Posterior vena cava (tissue), 2 donors: Measurements from ENCODE around the gene HCN1. TPM values are rescaled to one million over a fixed set of nuclear protein-coding genes. Genes with fewer than 3 reads are reported as not detected.

Source experiments
- DNase-seq: peaks from one replicate; pipeline ENCODE4 v3.0.0-alpha.2; 2020; ENCODE audit warnings: low spot score
- intact Hi-C, 2 donors: fragments of 100-400 bp; cut with DNase I; formaldehyde crosslinking; loops; one replicate each; pipeline versions ENCODE4 v1.14.1 to v1.14.2; 2022 to 2023
- long read RNA-seq, 2 donors: library from polyadenylated mRNA; unstranded; transcript quantifications; one replicate each; pipeline ENCODE4 v2.0.0, GENCODE V29; 2020 to 2021
- total RNA-seq, 2 donors: library from RNA; stranded (reverse); fragmentation: NEBNext Ultra II Directional; extraction: Animal tissue kit (Norgen Biotek cat#: 25700); gene quantifications; one replicate each; pipeline ENCODE4 v1.2.1, GENCODE V29; 2021
- donor health status: DM: yes; HTN: yes; CAD: no.
- donor health status: DM: yes; HTN: yes; CAD: no.

HCN1 gene
- total RNA-seq = not detected
- long read RNA-seq, donor 1 = 0 reads
- long read RNA-seq, donor 2 = 0 reads

- intact Hi-C loops = no loop called here
- peak; percentile 92 for DNase-seq
Measured at GRCh38 chr5:45696206-45696836, at the start of gene HCN1. Gene HCN1, minus strand, starts transcription at chr5:45696380.

GRCh38 chr5:45741110-45741509 lies 44.9 kb upstream of the HCN1 start:
- no peak for DNase-seq
- intact Hi-C loops = no loop called here

GRCh38 chr5:45737153-45737552 lies 41.0 kb upstream of the HCN1 start:
- intact Hi-C loops = no loop called here
- DNase-seq = no peak

GRCh38 chr5:45725537-45725936 lies 29.4 kb upstream of the HCN1 start:
- intact Hi-C loops = no loop called here

GRCh38 chr5:45697201-45697600 lies 1.0 kb upstream of the HCN1 start:
- intact Hi-C loops = no loop called here
- no peak for DNase-seq

More at GRCh38 chr5:45725537-45725936, 29.4 kb upstream of the HCN1 start:
- DNase-seq = no peak

GRCh38 chr5:45695804-45696156 lies 400 bp downstream of the HCN1 start:
- DNase-seq = no peak

GRCh38 chr5:45694971-45695803 lies 993 bp downstream of the HCN1 start:
- intact Hi-C loops = no loop called here
- no peak for DNase-seq

More at GRCh38 chr5:45695804-45696156, 400 bp downstream of the HCN1 start:
- intact Hi-C loops = no loop called here

GRCh38 chr5:45694255-45694814 lies 1.8 kb downstream of the HCN1 start:
- intact Hi-C loops = no loop called here
- no peak for DNase-seq

- DNase-seq = no peak
- intact Hi-C loops = no loop called here
Measured at GRCh38 chr5:45692481-45692880, 3.7 kb downstream of the HCN1 start.

GRCh38 chr5:45691656-45692055 lies 4.5 kb downstream of the HCN1 start:
- intact Hi-C loops = loop anchor here in 1 of 2 donors (2.0 kb wide), 1 partner anchor 67 kb away; no protein-coding TSS in a partner anchor
- no peak for DNase-seq

- intact Hi-C loops = no loop called here
- DNase-seq = no peak
Measured at GRCh38 chr5:45687701-45688100, 8.5 kb downstream of the HCN1 start.

GRCh38 chr5:45686620-45687019 lies 9.6 kb downstream of the HCN1 start:
- intact Hi-C loops = no loop called here
- DNase-seq = no peak

- intact Hi-C loops = no loop called here
- DNase-seq = no peak
Measured at GRCh38 chr5:45684118-45684517, 12.1 kb downstream of the HCN1 start.

GRCh38 chr5:45680950-45681349 lies 15.2 kb downstream of the HCN1 start:
- intact Hi-C loops = no loop called here
- no peak for DNase-seq

GRCh38 chr5:45677524-45677923 lies 18.7 kb downstream of the HCN1 start:
- DNase-seq = no peak
- intact Hi-C loops = no loop called here

- intact Hi-C loops = no loop called here
- DNase-seq = no peak
Measured at GRCh38 chr5:45672271-45672670, 23.9 kb downstream of the HCN1 start.

GRCh38 chr5:45648744-45649143 lies 47.4 kb downstream of the HCN1 start:
- intact Hi-C loops = no loop called here
- DNase-seq = no peak

GRCh38 chr5:45643056-45643455 lies 53.1 kb downstream of the HCN1 start:
- intact Hi-C loops = no loop called here
- DNase-seq = no peak

- DNase-seq = no peak
- intact Hi-C loops = no loop called here
Measured at GRCh38 chr5:45642370-45642769, 53.8 kb downstream of the HCN1 start.

GRCh38 chr5:45639040-45639439 lies 57.1 kb downstream of the HCN1 start:
- DNase-seq = no peak
- intact Hi-C loops = no loop called here
